Naive thymus-derived CD8-positive, alpha-beta T cell (primary cell): ENCODE measurements around the gene DUSP1. TPM values are rescaled to one million over a fixed set of nuclear protein-coding genes. Genes with fewer than 3 reads are reported as not detected.
A peak's percentile ranks its signal among the peaks of the same experiment; 100 is the strongest.

Experiments
- ATAC-seq, 2 donors: fragments of 150-1000 bp; cut with Tn5 transposase in 1 of 2; sonication (Bioruptor Pico), chemical (Tn5 transposase) in 1 of 2; 1 replicate in 1 of 2; 2 replicates in 1 of 2; pipeline ENCODE4 v1.10.0; 2021; ENCODE audit warnings: mild to moderate bottlenecking in 2 of 2, moderate library complexity in 2 of 2
- POLR2A ChIA-PET: fragments of 350-600 bp; sonication (Branson Sonifier 250); formaldehyde crosslinking; loops from one replicate; lab custom pipeline; 2021; ENCODE audit warnings: antibody characterized with exemption; lab: Charles Lee
- DNase-seq, 10 donors: peaks; one replicate each; pipeline versions ENCODE4 v3.0.0 to v3.0.0-alpha.2; 2020 to 2022
- H3K27ac Mint-ChIP-seq, 10 donors: one replicate each; pipeline ENCODE4 v1.8.0; 2020 to 2022; ENCODE audit warnings: mild to moderate bottlenecking in 10 of 10, mixed read lengths in 10 of 10, moderate library complexity in 4 of 10, inconsistent platforms in 1 of 10
- H3K27me3 Mint-ChIP-seq, 5 donors: one replicate each; pipeline ENCODE4 v1.8.0; 2021 to 2022; ENCODE audit warnings: mixed read lengths in 5 of 5
- H3K36me3 Mint-ChIP-seq, 3 donors: one replicate each; pipeline ENCODE4 v1.8.0; 2020 to 2022; ENCODE audit warnings: mixed read lengths in 3 of 3, mild to moderate bottlenecking in 2 of 3, inconsistent platforms in 1 of 3
- H3K4me1 Mint-ChIP-seq, 4 donors: one replicate each; pipeline ENCODE4 v1.8.0; 2021 to 2022; ENCODE audit warnings: mixed read lengths in 4 of 4
- H3K4me3 Mint-ChIP-seq, 10 donors: one replicate each; pipeline ENCODE4 v1.8.0; 2020 to 2022; ENCODE audit warnings: mild to moderate bottlenecking in 10 of 10, mixed read lengths in 10 of 10, moderate library complexity in 6 of 10, inconsistent platforms in 1 of 10
- H3K9me3 Mint-ChIP-seq, 9 donors: one replicate each; pipeline ENCODE4 v1.8.0; 2020 to 2022; ENCODE audit warnings: mixed read lengths in 9 of 9, mild to moderate bottlenecking in 3 of 9, inconsistent platforms in 1 of 9, moderate library complexity in 1 of 9
- polyA plus RNA-seq, 3 donors: library from polyadenylated mRNA; unstranded; fragments of 300-500 nt; fragmentation: Illumina TruSeq; gene quantifications; one replicate each; pipeline ENCODE4 v1.2.3, GENCODE V29; 2021
- total RNA-seq, 8 experiments: library from RNA in 2 of 8; stranded (reverse) in 2 of 8; gene quantifications; one replicate each; pipeline ENCODE4 v1.2.3 and lab custom pipeline; 2021 to 2026

DUSP1 gene
- total and polyA plus RNA-seq, 5 experiments from 2014 or later, result 23.5 to 660 (median 102) TPM

- ATAC-seq (no peak), DNase-seq (no peak)
- Mint-ChIP-seq H3K9me3 (peaks cover 0 to 1% (median 0%) of the 10 kb centered on the region in 9 donors), H3K4me3 (peak overlapping the region in 2 of 10 donors; percentile 28 to 56), H3K36me3 (no peaks in the 10 kb centered on the region), H3K27me3 (no peaks in the 10 kb centered on the region), H3K4me1 (peaks cover 10 to 21% (median 16%) of the 10 kb centered on the region in 4 donors), H3K27ac (peak overlapping the region; percentile 66 to 91 (median 86))
- POLR2A ChIA-PET, result interaction anchor here (1.0 to 1.2 kb wide), 2 partner anchors 28 to 33 kb away, joined by 3 read pairs; no protein-coding TSS in a partner anchor
Observed at GRCh38 chr5:172805736-172806255, 34.8 kb upstream of the DUSP1 start.

DNA sequence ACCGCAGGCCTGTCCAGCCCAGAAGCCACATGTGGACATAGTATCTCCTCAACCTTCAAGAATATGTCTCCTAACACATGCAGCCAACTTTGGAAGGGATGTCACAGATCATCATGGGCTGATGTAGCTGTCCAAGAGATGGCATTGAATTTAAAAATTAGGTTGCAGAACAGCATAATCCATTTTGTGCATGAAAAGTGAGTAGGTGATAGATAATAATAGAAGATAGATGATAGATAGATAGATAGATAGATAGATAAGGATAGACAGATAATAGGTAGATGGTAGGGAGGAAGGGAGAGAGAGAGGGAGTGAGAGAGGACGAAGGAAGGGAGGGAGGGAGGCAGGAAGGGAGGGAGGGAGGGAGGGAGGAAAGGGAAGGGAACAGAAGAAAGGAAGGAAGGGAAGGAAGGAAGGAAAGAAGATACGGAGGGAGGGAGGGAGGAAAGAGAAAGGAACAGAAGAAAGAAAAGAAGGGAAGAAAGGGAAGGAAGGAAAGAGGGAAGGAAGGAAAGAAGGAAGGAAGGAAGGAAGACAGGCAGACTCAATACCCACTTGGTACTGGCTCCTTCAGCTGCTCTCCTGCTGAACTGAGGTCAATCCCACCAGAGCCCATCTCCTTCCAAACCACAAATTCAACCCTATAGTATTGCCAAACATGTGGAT lies 34.2 kb upstream of the DUSP1 start:
- no peak for DNase-seq
- no peaks in the 10 kb centered on the region for H3K36me3 Mint-ChIP-seq
- no peak overlapping the region for H3K4me3 Mint-ChIP-seq
- H3K27ac Mint-ChIP-seq, result peak overlapping the region in 5 of 10 donors; percentile 21 to 91 (median 76)
- POLR2A ChIA-PET, result interaction anchor here (1.0 to 1.2 kb wide), 2 partner anchors 28 to 33 kb away, joined by 3 read pairs; no protein-coding TSS in a partner anchor
- peaks cover 10 to 24% (median 16%) of the 10 kb centered on the region in 4 donors for H3K4me1 Mint-ChIP-seq
- H3K9me3 Mint-ChIP-seq, result peaks cover 0 to 1% (median 0%) of the 10 kb centered on the region in 9 donors
- ATAC-seq, result no peak
- H3K27me3 Mint-ChIP-seq, result no peaks in the 10 kb centered on the region

GRCh38 chr5:172802567-172803176 lies 31.7 kb upstream of the DUSP1 start:
- POLR2A ChIA-PET, result no interaction called here
- peaks cover 13 to 30% (median 16%) of the 10 kb centered on the region in 4 donors for H3K4me1 Mint-ChIP-seq
- H3K27me3 Mint-ChIP-seq, result no peaks in the 10 kb centered on the region
- no peaks in the 10 kb centered on the region for H3K9me3 Mint-ChIP-seq
- peak overlapping the region in 3 of 10 donors; percentile 1 to 52 (median 29) for H3K27ac Mint-ChIP-seq
- DNase-seq (no peak), ATAC-seq (no peak)
- H3K36me3 Mint-ChIP-seq, result no peaks in the 10 kb centered on the region
- H3K4me3 Mint-ChIP-seq, result no peak overlapping the region

DNA sequence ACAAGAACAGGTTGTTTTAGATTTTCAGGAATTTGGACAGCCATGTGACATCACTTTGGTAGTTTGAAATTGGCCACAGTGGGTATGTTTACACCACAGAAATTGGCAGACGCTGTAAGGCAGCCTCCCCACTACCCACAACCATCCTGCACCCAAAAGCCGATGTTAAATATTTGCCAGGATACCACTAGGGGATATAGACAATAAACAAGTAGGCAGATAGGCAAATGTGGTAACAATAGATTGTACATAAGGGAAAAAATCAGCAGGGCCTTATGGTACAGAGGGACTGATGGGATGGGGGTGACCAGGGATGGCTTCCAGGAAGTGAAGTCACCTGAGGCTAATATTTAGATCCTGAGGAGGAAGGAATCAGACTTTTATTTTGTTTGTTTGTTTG lies 31.1 kb upstream of the DUSP1 start:
- Mint-ChIP-seq H3K27ac (peak overlapping the region in 1 of 10 donors; percentile 52), H3K4me3 (no peak overlapping the region), H3K27me3 (no peaks in the 10 kb centered on the region), H3K4me1 (peaks cover 10 to 29% (median 11%) of the 10 kb centered on the region in 4 donors), H3K9me3 (no peaks in the 10 kb centered on the region), H3K36me3 (no peaks in the 10 kb centered on the region)
- ATAC-seq (no peak), DNase-seq (no peak)
- POLR2A ChIA-PET, result no interaction called here

- no peaks in the 10 kb centered on the region for H3K27me3 Mint-ChIP-seq
- POLR2A ChIA-PET, result no interaction called here
- no peaks in the 10 kb centered on the region for H3K9me3 Mint-ChIP-seq
- ATAC-seq (no peak), DNase-seq (no peak)
- no peak overlapping the region for H3K4me3 Mint-ChIP-seq
- no peaks in the 10 kb centered on the region for H3K36me3 Mint-ChIP-seq
- peaks cover 5 to 23% (median 8%) of the 10 kb centered on the region in 4 donors for H3K4me1 Mint-ChIP-seq
- H3K27ac Mint-ChIP-seq, result peak overlapping the region in 3 of 10 donors; percentile 31 to 69 (median 52)
Observed at GRCh38 chr5:172801179-172801671, 30.2 kb upstream of the DUSP1 start.

- no peak for ATAC-seq
- no peaks in the 10 kb centered on the region for H3K27me3 Mint-ChIP-seq
- H3K4me1 Mint-ChIP-seq, result peaks cover 5 to 20% (median 6%) of the 10 kb centered on the region in 4 donors
- POLR2A ChIA-PET, result interaction anchor here (0.6 kb wide), 1 partner anchor 113 kb away, joined by 4 read pairs; no protein-coding TSS in a partner anchor
- H3K4me3 Mint-ChIP-seq, result no peak overlapping the region
- H3K27ac Mint-ChIP-seq, result peak overlapping the region in 2 of 10 donors; percentile 2 to 22
- no peaks in the 10 kb centered on the region for H3K9me3 Mint-ChIP-seq
- DNase-seq, result no peak
- H3K36me3 Mint-ChIP-seq, result no peaks in the 10 kb centered on the region
Observed at GRCh38 chr5:172800088-172800551, 29.1 kb upstream of the DUSP1 start.

DNA sequence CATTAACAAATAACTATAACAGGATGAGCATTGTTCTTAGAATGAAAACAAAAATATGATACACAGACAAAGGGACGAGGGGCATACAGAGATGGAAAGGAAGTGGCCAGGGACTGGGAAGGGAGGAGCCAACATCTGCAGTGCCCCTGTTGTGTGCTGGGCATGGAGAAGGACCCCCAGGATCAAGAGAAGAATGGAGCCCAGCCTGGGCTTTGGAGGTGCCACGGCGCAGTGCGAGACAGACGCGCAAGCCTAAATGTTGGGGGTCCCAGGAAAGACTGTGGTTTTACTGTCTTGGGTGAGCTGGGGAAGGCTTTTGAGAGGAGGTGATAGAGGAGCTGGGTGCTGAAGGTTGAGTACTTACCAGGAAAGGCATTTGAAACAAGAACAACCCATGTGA lies 28.4 kb upstream of the DUSP1 start:
- Mint-ChIP-seq H3K27me3 (no peaks in the 10 kb centered on the region), H3K4me1 (peaks cover 5 to 22% (median 6%) of the 10 kb centered on the region in 4 donors), H3K27ac (peak overlapping the region in 6 of 10 donors; percentile 2 to 67 (median 22)), H3K4me3 (no peak overlapping the region), H3K9me3 (no peaks in the 10 kb centered on the region), H3K36me3 (no peaks in the 10 kb centered on the region)
- DNase-seq, result no peak
- POLR2A ChIA-PET, result no interaction called here
- no peak for ATAC-seq

DNA sequence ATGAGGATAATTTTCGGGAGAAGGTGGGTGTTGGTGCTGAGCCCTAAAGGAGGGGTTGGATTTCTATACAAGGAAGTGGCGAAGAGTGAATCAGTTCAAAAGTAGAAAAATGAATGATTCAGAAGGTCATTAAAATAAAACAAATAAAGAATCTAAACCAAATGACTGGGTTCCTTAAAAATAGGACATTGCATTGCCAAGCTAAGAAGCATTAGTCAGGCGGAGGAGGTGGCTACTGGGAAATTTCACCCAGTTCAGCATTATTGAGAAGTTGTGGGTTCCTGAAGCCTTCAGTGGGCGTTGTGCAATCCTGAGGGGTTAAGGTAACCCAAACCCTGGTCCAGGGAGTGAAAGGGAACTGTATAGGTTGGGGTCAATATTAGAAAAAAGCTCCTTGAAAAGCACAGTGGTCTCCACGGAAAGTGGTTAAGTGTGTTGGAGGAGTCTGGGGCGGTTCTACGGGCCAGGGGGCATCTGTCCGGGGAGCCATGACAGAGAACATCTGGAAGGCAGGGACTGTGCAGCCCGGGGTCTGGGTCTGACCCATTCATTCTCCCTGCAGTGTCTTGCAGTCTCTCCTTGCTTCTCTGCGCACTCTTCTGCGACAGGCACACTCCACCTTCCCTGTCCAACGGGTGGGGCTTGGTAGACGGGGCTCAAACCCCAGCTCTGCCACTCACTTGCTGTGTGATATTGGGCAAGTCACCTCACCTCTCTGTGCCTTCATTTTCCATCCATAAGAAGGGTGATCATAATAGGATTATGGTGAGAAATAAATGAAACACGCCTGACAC lies 27.6 kb upstream of the DUSP1 start:
- H3K9me3 Mint-ChIP-seq, result no peaks in the 10 kb centered on the region
- H3K36me3 Mint-ChIP-seq, result no peaks in the 10 kb centered on the region
- H3K4me3 Mint-ChIP-seq, result no peak overlapping the region
- POLR2A ChIA-PET, result interaction anchor here (0.9 to 1.5 kb wide), 2 partner anchors 9 to 37 kb away, joined by 3 read pairs; no protein-coding TSS in a partner anchor
- H3K27ac Mint-ChIP-seq, result peak overlapping the region in 2 of 10 donors; percentile 32 to 61
- ATAC-seq, result no peak
- no peak for DNase-seq
- H3K27me3 Mint-ChIP-seq, result no peaks in the 10 kb centered on the region
- peaks cover 5 to 28% (median 5%) of the 10 kb centered on the region in 4 donors for H3K4me1 Mint-ChIP-seq

- POLR2A ChIA-PET, result interaction anchor here (0.9 to 1.5 kb wide), 3 partner anchors 10 to 38 kb away, joined by 3 to 5 read pairs (median 3); partner anchors contain the start of gene DUSP1
- H3K36me3 Mint-ChIP-seq, result no peaks in the 10 kb centered on the region
- no peak for ATAC-seq
- no peak for DNase-seq
- H3K9me3 Mint-ChIP-seq, result no peaks in the 10 kb centered on the region
- peak overlapping the region in 4 of 10 donors; percentile 22 to 48 (median 36) for H3K27ac Mint-ChIP-seq
- H3K4me1 Mint-ChIP-seq, result peaks cover 5 to 32% (median 5%) of the 10 kb centered on the region in 4 donors
- H3K4me3 Mint-ChIP-seq, result peak overlapping the region in 1 of 10 donors; percentile 18
- no peaks in the 10 kb centered on the region for H3K27me3 Mint-ChIP-seq
Observed at GRCh38 chr5:172797771-172798191, 26.8 kb upstream of the DUSP1 start.

- Mint-ChIP-seq H3K4me1 (peaks cover 5 to 32% (median 5%) of the 10 kb centered on the region in 4 donors), H3K4me3 (no peak overlapping the region), H3K27me3 (no peaks in the 10 kb centered on the region), H3K9me3 (no peaks in the 10 kb centered on the region), H3K27ac (peak overlapping the region in 1 of 10 donors; percentile 12), H3K36me3 (no peaks in the 10 kb centered on the region)
- POLR2A ChIA-PET, result interaction anchor here (1.0 kb wide), 1 partner anchor 11 kb away, joined by 3 read pairs; no protein-coding TSS in a partner anchor
- no peak for DNase-seq
- ATAC-seq, result no peak
Observed at GRCh38 chr5:172796306-172796705, 25.3 kb upstream of the DUSP1 start.

DNA sequence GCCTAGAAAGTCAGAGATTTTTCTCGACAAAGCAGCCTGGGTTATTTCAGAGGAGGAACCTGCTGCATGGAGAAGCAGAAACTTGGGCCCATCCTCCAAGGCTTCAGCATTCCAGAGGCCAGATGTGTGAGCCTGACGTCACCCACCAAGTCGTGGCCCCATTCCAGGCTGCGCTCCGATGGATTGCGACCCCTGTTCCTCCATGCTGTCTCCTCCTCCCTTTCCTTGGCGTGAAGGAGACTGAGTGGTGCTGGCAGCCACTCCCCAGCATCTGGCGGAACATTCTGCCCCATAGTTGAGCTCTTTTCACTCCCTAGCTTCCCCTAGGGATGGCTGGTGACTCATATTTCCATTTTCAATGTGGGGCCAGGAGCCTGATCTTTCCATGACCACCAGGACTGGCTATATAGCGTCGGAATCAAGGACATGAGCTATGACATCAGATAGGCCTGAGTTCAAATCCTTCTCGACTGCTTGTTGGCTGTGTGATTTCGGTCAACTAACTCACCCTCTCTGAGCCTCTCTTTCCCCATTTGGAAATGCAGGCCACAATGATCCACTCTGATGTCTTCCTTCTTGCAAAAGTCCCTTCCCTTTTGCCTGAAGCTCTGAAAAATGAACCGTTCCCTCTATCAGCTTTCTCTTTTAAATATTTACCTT lies 24.5 kb upstream of the DUSP1 start:
- Mint-ChIP-seq H3K4me1 (peaks cover 5 to 32% (median 5%) of the 10 kb centered on the region in 4 donors), H3K9me3 (no peaks in the 10 kb centered on the region), H3K27ac (no peak overlapping the region), H3K36me3 (no peaks in the 10 kb centered on the region), H3K4me3 (no peak overlapping the region), H3K27me3 (no peaks in the 10 kb centered on the region)
- POLR2A ChIA-PET, result no interaction called here
- DNase-seq (no peak), ATAC-seq (no peak)
